ENCODE results near the gene INPP4B. TPM values are rescaled to one million over a fixed set of nuclear protein-coding genes. Genes with fewer than 3 reads are reported as not detected.
A peak's percentile ranks its signal among the peaks of the same experiment; 100 is the strongest.

The INPP4B gene
- total RNA-seq, 2 experiments from 2014 or later = 63.9 to 64.9 TPM

- no peak overlapping the region for H3K4me3 Mint-ChIP-seq
- POLR2A ChIA-PET = interaction anchor here (0.9 to 4.7 kb wide), 4 partner anchors 10 to 193 kb away, joined by 3 to 97 read pairs (median 6); no protein-coding TSS in a partner anchor
- intact Hi-C loops (cut with micrococcal nuclease) = loop anchor here (10.0 kb wide), 1 partner anchor 1141 kb away; the partner anchor contains the start of gene SMARCA5
Measured at GRCh38 chr4:142373610-142374009, 472.5 kb downstream of the INPP4B start.

DNA sequence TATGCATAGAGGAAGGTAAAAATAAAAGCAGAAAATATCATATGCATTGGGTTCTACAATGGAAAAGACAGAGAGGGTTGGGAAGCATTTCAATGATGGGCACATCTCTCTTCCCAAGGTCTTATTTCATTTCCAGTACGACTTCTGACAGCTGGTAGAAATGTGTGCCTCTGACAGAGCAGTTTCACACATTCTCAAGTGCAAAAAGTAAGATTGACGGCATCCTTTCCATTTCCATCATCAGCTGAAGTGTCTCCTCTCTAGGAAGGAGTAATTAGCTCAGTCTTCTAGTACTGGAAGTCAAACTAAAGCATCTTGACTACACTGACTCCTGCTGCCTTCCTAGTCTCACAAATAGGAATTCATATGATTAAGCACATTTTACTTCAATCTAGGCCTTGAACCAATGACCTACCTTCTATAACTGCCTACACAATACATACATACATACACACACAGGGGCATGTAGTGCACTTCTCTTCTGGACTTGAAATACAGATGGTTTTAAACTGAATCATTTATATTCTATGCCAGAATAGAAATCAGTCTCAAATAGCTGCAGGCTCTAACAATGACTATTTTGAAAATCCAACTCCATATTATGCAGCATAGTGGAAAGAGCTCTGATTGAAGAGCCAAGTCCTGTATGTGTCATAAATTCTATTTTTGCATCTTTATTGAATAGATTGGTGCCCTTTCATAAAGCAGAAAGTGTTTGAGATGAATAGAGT lies 473.4 kb downstream of the INPP4B start:
- CTCF ChIA-PET = interaction anchor here (0.7 to 1.9 kb wide), 5 partner anchors 11 to 20 kb away, joined by 3 to 8 read pairs (median 3); no protein-coding TSS in a partner anchor
- POLR2A ChIA-PET = interaction anchor here (0.9 to 4.7 kb wide), 6 partner anchors 9 to 194 kb away, joined by 3 to 97 read pairs (median 4); no protein-coding TSS in a partner anchor
- H3K4me1 Mint-ChIP-seq (ENCODE audit: low read depth) = peaks cover 71% of the 10 kb centered on the region
- H3K27me3 Mint-ChIP-seq = no peaks in the 10 kb centered on the region
- H3K36me3 Mint-ChIP-seq = peaks cover 29% of the 10 kb centered on the region
- peaks cover 5% of the 10 kb centered on the region for H3K9me3 Mint-ChIP-seq
- peak overlapping the region; percentile 61 for H3K4me3 Mint-ChIP-seq
- H3K27ac Mint-ChIP-seq = peak overlapping the region; percentile 89
- intact Hi-C loops (cut with micrococcal nuclease) = loop anchor here (1.0 to 10.0 kb wide), 2 partner anchors 16 to 1142 kb away; partner anchors contain the start of gene SMARCA5
- no peak for DNase-seq

More at GRCh38 chr4:142373610-142374009, 472.5 kb downstream of the INPP4B start:
- peak overlapping the region; percentile 56 for H3K27ac Mint-ChIP-seq
- peaks cover 28% of the 10 kb centered on the region for H3K36me3 Mint-ChIP-seq
- CTCF ChIA-PET = interaction anchor here (1.1 to 3.1 kb wide), 3 partner anchors 17 to 21 kb away, joined by 3 to 15 read pairs (median 4); no protein-coding TSS in a partner anchor
- H3K27me3 Mint-ChIP-seq = no peaks in the 10 kb centered on the region
- DNase-seq = no peak
- H3K9me3 Mint-ChIP-seq = peaks cover 5% of the 10 kb centered on the region
- H3K4me1 Mint-ChIP-seq (ENCODE audit: low read depth) = peaks cover 74% of the 10 kb centered on the region

GRCh38 chr4:142369141-142369540 lies 477.0 kb downstream of the INPP4B start:
- Mint-ChIP-seq H3K4me3 (peak overlapping the region; percentile 68), H3K36me3 (peaks cover 21% of the 10 kb centered on the region), H3K9me3 (peaks cover 5% of the 10 kb centered on the region), H3K27me3 (no peaks in the 10 kb centered on the region), H3K27ac (peak overlapping the region; percentile 90), H3K4me1 (ENCODE audit: low read depth) (peaks cover 77% of the 10 kb centered on the region)
- ChIA-PET POLR2A (interaction anchor here (0.6 to 2.6 kb wide), 3 partner anchors 25 to 34 kb away, joined by 3 to 8 read pairs (median 4); no protein-coding TSS in a partner anchor), CTCF (interaction anchor here (1.6 kb wide), 1 partner anchor 16 kb away, joined by 4 read pairs; no protein-coding TSS in a partner anchor)
- intact Hi-C loops (cut with micrococcal nuclease) = loop anchor here (10.0 kb wide), 1 partner anchor 816 kb away; the partner anchor contains the start of gene USP38
- DNase-seq = no peak

GRCh38 chr4:142367418-142368180 lies 478.5 kb downstream of the INPP4B start:
- Mint-ChIP-seq H3K4me1 (ENCODE audit: low read depth) (peaks cover 75% of the 10 kb centered on the region), H3K4me3 (peak overlapping the region; percentile 44), H3K27me3 (no peaks in the 10 kb centered on the region), H3K36me3 (peaks cover 31% of the 10 kb centered on the region), H3K27ac (peak overlapping the region; percentile 73), H3K9me3 (peaks cover 6% of the 10 kb centered on the region)
- intact Hi-C loops (cut with micrococcal nuclease) = loop anchor here (1.0 to 10.0 kb wide), 3 partner anchors 8 to 817 kb away; partner anchors contain the start of gene USP38
- POLR2A ChIA-PET = interaction anchor here (0.6 to 2.6 kb wide), 6 partner anchors 9 to 178 kb away, joined by 3 to 8 read pairs (median 4); no protein-coding TSS in a partner anchor
- CTCF ChIA-PET = interaction anchor here (0.7 to 1.9 kb wide), 5 partner anchors 9 to 90 kb away, joined by 3 to 6 read pairs (median 3); no protein-coding TSS in a partner anchor
- no peak for DNase-seq

- intact Hi-C loops (cut with micrococcal nuclease) = loop anchor here (1.0 to 10.0 kb wide), 3 partner anchors 7 to 818 kb away; partner anchors contain the start of gene USP38
- POLR2A ChIA-PET = interaction anchor here (0.9 to 2.6 kb wide), 5 partner anchors 9 to 40 kb away, joined by 3 to 8 read pairs (median 4); no protein-coding TSS in a partner anchor
- no peak for DNase-seq
- Mint-ChIP-seq H3K9me3 (peaks cover 12% of the 10 kb centered on the region), H3K27me3 (no peaks in the 10 kb centered on the region), H3K36me3 (peaks cover 36% of the 10 kb centered on the region), H3K27ac (peak overlapping the region; percentile 73), H3K4me3 (peak overlapping the region; percentile 4), H3K4me1 (ENCODE audit: low read depth) (peaks cover 76% of the 10 kb centered on the region)
- CTCF ChIA-PET = interaction anchor here (0.6 to 1.9 kb wide), 4 partner anchors 10 to 41 kb away, joined by 3 to 6 read pairs (median 4); no protein-coding TSS in a partner anchor
Measured at GRCh38 chr4:142366769-142367181, 479.3 kb downstream of the INPP4B start.

DNA sequence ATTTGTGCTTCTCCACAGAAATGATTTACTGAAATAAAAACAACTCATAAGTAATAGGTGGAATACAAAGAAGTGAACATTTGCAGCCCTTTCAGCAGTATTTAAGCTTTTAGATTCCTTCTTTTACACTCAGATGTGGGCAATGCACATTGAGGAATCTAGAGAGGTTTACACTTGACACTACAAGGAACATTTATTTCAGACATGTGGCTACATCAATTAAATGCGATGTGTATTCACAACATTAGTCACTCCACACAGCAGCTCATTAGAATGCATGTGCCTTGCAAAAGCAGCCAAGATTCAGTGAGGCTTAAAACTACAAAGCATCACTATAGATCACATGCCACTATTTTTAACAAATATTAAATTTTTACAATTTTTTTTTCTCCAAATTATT lies 480.7 kb downstream of the INPP4B start:
- intact Hi-C loops (cut with micrococcal nuclease) = loop anchor here (10.0 kb wide), 1 partner anchor 819 kb away; the partner anchor contains the start of gene USP38
- CTCF ChIA-PET = interaction anchor here (1.0 to 2.8 kb wide), 3 partner anchors 9 to 12 kb away, joined by 4 to 7 read pairs (median 6); no protein-coding TSS in a partner anchor
- Mint-ChIP-seq H3K9me3 (peaks cover 7% of the 10 kb centered on the region), H3K4me1 (ENCODE audit: low read depth) (peaks cover 73% of the 10 kb centered on the region), H3K27ac (peak overlapping the region; percentile 77), H3K4me3 (no peak overlapping the region), H3K27me3 (no peaks in the 10 kb centered on the region), H3K36me3 (peaks cover 27% of the 10 kb centered on the region)
- no peak for DNase-seq
- POLR2A ChIA-PET = interaction anchor here (1.0 kb wide), 1 partner anchor 40 kb away, joined by 3 read pairs; no protein-coding TSS in a partner anchor

GRCh38 chr4:142363686-142364085 lies 482.4 kb downstream of the INPP4B start:
- no peak overlapping the region for H3K4me3 Mint-ChIP-seq
- H3K27me3 Mint-ChIP-seq = no peaks in the 10 kb centered on the region
- H3K9me3 Mint-ChIP-seq = peaks cover 7% of the 10 kb centered on the region
- intact Hi-C loops (cut with micrococcal nuclease) = loop anchor here (10.0 kb wide), 1 partner anchor 821 kb away; the partner anchor contains the start of gene USP38
- ChIA-PET POLR2A (interaction anchor here (0.9 to 1.6 kb wide), 2 partner anchors 9 kb away, joined by 3 to 4 read pairs; no protein-coding TSS in a partner anchor), CTCF (interaction anchor here (1.1 to 2.8 kb wide), 3 partner anchors 9 to 11 kb away, joined by 5 to 9 read pairs (median 6); no protein-coding TSS in a partner anchor)
- H3K27ac Mint-ChIP-seq = peak overlapping the region; percentile 77
- H3K4me1 Mint-ChIP-seq (ENCODE audit: low read depth) = peaks cover 80% of the 10 kb centered on the region
- H3K36me3 Mint-ChIP-seq = peaks cover 25% of the 10 kb centered on the region
- no peak for DNase-seq

- ChIA-PET POLR2A (no interaction called here), CTCF (interaction anchor here (0.6 to 1.8 kb wide), 2 partner anchors 8 to 154 kb away, joined by 3 to 4 read pairs; no protein-coding TSS in a partner anchor)
- peaks cover 22% of the 10 kb centered on the region for H3K36me3 Mint-ChIP-seq
- H3K4me1 Mint-ChIP-seq (ENCODE audit: low read depth) = peaks cover 83% of the 10 kb centered on the region
- H3K4me3 Mint-ChIP-seq = no peak overlapping the region
- DNase-seq = no peak
- intact Hi-C loops (cut with micrococcal nuclease) = loop anchor here (10.0 kb wide), 1 partner anchor 823 kb away; the partner anchor contains the start of gene USP38
- peak overlapping the region; percentile 55 for H3K27ac Mint-ChIP-seq
- peaks cover 7% of the 10 kb centered on the region for H3K9me3 Mint-ChIP-seq
- H3K27me3 Mint-ChIP-seq = no peaks in the 10 kb centered on the region
Measured at GRCh38 chr4:142361981-142362380, 484.1 kb downstream of the INPP4B start.

DNA sequence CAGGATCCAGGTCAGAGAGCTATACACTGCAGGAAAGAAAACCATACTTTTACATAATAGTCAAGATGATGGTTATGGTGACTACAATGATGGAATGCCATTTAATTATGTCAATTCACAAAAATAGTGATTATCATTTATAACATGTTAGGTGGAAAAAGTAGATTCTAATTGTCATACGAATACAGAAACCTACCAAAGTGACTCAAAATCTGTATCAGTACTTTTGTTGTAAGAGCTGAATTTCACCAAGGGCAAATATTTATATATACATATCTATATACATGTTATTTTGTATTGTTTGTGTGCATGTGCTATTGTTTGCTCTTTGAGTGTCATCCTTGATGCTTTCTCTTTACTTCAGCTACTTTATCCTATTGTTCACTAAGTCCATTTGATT lies 485.4 kb downstream of the INPP4B start:
- Mint-ChIP-seq H3K27ac (peak overlapping the region; percentile 84), H3K36me3 (peaks cover 22% of the 10 kb centered on the region), H3K9me3 (peaks cover 7% of the 10 kb centered on the region), H3K4me3 (no peak overlapping the region), H3K4me1 (ENCODE audit: low read depth) (peaks cover 85% of the 10 kb centered on the region), H3K27me3 (no peaks in the 10 kb centered on the region)
- DNase-seq = no peak
- POLR2A ChIA-PET = interaction anchor here (1.1 to 1.4 kb wide), 2 partner anchors 44 to 46 kb away, joined by 3 to 4 read pairs; no protein-coding TSS in a partner anchor
- intact Hi-C loops (cut with micrococcal nuclease) = loop anchor here (1.0 to 10.0 kb wide), 2 partner anchors 56 to 824 kb away; partner anchors contain the start of gene USP38
- CTCF ChIA-PET = no interaction called here

DNA sequence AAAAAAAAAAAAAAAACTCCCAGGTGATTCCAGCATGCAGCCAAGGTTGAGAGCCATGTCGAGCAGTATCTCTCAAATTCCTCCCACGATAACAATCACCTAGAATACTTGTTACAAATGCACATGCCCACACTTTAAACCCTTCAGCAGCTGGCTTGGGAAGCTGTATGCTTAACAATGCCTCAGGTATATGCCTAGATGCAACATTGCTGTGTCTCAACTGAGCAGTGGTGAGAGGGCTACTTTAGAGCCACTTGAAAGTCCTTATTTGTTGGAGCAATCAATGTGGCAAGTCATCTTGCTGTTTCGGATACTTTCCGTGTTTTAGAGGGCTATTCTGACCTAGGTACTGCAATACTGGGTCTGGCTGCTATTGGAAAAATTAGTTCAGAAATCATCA lies 487.4 kb downstream of the INPP4B start:
- peaks cover 7% of the 10 kb centered on the region for H3K9me3 Mint-ChIP-seq
- intact Hi-C loops (cut with micrococcal nuclease) = loop anchor here (1.0 to 5.0 kb wide), 2 partner anchors 9 to 354 kb away; no protein-coding TSS in a partner anchor
- POLR2A ChIA-PET = interaction anchor here (0.9 kb wide), 1 partner anchor 29 kb away, joined by 4 read pairs; no protein-coding TSS in a partner anchor

More for the DNA sequence above, 487.4 kb downstream of the INPP4B start:
- Mint-ChIP-seq H3K4me3 (peak overlapping the region; percentile 14), H3K27ac (peak overlapping the region; percentile 79), H3K27me3 (no peaks in the 10 kb centered on the region), H3K36me3 (peaks cover 15% of the 10 kb centered on the region), H3K4me1 (ENCODE audit: low read depth) (peaks cover 87% of the 10 kb centered on the region)
- CTCF ChIA-PET = interaction anchor here (0.7 to 1.6 kb wide), 4 partner anchors 11 to 48 kb away, joined by 3 to 4 read pairs (median 3); no protein-coding TSS in a partner anchor
- DNase-seq = no peak
